WTC11 (cell line): ENCODE data around the gene PSD2. TPM values are rescaled to one million over a fixed set of nuclear protein-coding genes. Genes with fewer than 3 reads are reported as not detected.

Experiments used
- ATAC-seq: fragments of 200-7000 bp; cut with Tn5 transposase; 2 replicates; pipeline ENCODE4 v1.10.0; 2021; ENCODE audit warnings: mild to moderate bottlenecking, moderate library complexity
- CTCF ChIA-PET: fragments of 300-600 bp; sonication (Branson Sonifier 250); formaldehyde crosslinking; loops from one replicate; lab custom pipeline; 2021; ENCODE audit warnings: antibody characterized with exemption; lab: Charles Lee
- POLR2A ChIA-PET: fragments of 350-600 bp; sonication (Branson Sonifier 250); formaldehyde crosslinking; loops from one replicate; lab custom pipeline; 2021; ENCODE audit warnings: antibody characterized with exemption; lab: Charles Lee
- DNase-seq: peaks from one replicate; pipeline ENCODE4 v3.0.0; 2021; ENCODE audit warnings: low spot score
- H3K27ac Mint-ChIP-seq: 2 replicates; pipeline ENCODE4 v1.8.0; 2021; ENCODE audit warnings: mixed read lengths
- H3K27me3 Mint-ChIP-seq: 2 replicates; pipeline ENCODE4 v1.8.0; 2021; ENCODE audit warnings: low read depth, mild to moderate bottlenecking, moderate library complexity, mixed read lengths
- H3K36me3 Mint-ChIP-seq: 2 replicates; pipeline ENCODE4 v1.8.0; 2021; ENCODE audit warnings: mixed read lengths
- H3K4me1 Mint-ChIP-seq: 2 replicates; pipeline ENCODE4 v1.8.0; 2022; ENCODE audit warnings: mixed read lengths
- H3K4me3 Mint-ChIP-seq: 2 replicates; pipeline ENCODE4 v1.8.0; 2021; ENCODE audit warnings: mild to moderate bottlenecking, moderate library complexity, mixed read lengths
- H3K9me3 Mint-ChIP-seq: 2 replicates; pipeline ENCODE4 v1.8.0; 2021; ENCODE audit warnings: mixed read lengths
- ATF6 ChIP-seq: sonication (generic); formaldehyde crosslinking; IDR thresholded peaks from 2 replicates; pipeline ENCODE4 v1.8.1; 2023; ENCODE audit warnings: mild to moderate bottlenecking, missing genetic modification reagents
- E2F1 ChIP-seq: sonication (generic); formaldehyde crosslinking; IDR thresholded peaks from 2 replicates; pipeline ENCODE4 v1.8.0; 2022; ENCODE audit warnings: mild to moderate bottlenecking, missing genetic modification reagents
- E2F5 ChIP-seq: sonication (generic); formaldehyde crosslinking; IDR thresholded peaks from 2 replicates; pipeline ENCODE4 v1.8.1; 2022; ENCODE audit warnings: mild to moderate bottlenecking, moderate library complexity, missing genetic modification reagents
- GRHL2 ChIP-seq: fragments of 250-450 bp; sonication (Bioruptor Pico); IDR thresholded peaks from 2 replicates; pipeline ENCODE4 v1.8.0; 2022; ENCODE audit warnings: mild to moderate bottlenecking, moderate library complexity; ENCODE audit not compliant: insufficient replicate concordance, severe bottlenecking
- IRF1 ChIP-seq: sonication (generic); formaldehyde crosslinking; IDR thresholded peaks from 2 replicates; pipeline ENCODE4 v1.8.0; 2023; ENCODE audit warnings: missing genetic modification reagents
- JAZF1 ChIP-seq: fragments of 250-450 bp; sonication (Bioruptor Pico); IDR thresholded peaks from 2 replicates; pipeline ENCODE4 v1.9.0; 2021; ENCODE audit warnings: moderate library complexity, mild to moderate bottlenecking, inconsistent platforms
- MXD4 ChIP-seq: fragments of 250-450 bp; sonication (Bioruptor Pico); IDR thresholded peaks from 2 replicates; pipeline ENCODE4 v1.8.0; 2021; ENCODE audit warnings: mild to moderate bottlenecking, moderate library complexity, borderline replicate concordance
- NFATC4 ChIP-seq: fragments of 250-450 bp; sonication (Bioruptor Pico); IDR thresholded peaks from 2 replicates; pipeline ENCODE4 v1.9.0; 2021; ENCODE audit warnings: mild to moderate bottlenecking
- NFYB ChIP-seq: sonication (generic); formaldehyde crosslinking; conservative IDR thresholded peaks from 2 replicates; pipeline ENCODE4 v1.8.0; 2022; ENCODE audit warnings: low read depth, missing genetic modification reagents
- PRDM15 ChIP-seq: sonication (generic); formaldehyde crosslinking; IDR thresholded peaks from 2 replicates; pipeline ENCODE4 v1.8.0; 2022; ENCODE audit warnings: missing genetic modification reagents
- RORB ChIP-seq: fragments of 250-450 bp; sonication (Bioruptor Pico); IDR thresholded peaks from 2 replicates; pipeline ENCODE4 v1.9.0; 2021; ENCODE audit warnings: mild to moderate bottlenecking
- SP1 ChIP-seq: sonication (generic); formaldehyde crosslinking; conservative IDR thresholded peaks from 2 replicates; pipeline ENCODE4 v1.8.1; 2022; ENCODE audit warnings: missing genetic modification reagents
- STAT6 ChIP-seq: sonication (generic); formaldehyde crosslinking; conservative IDR thresholded peaks from 2 replicates; pipeline ENCODE4 v1.8.1; 2023; ENCODE audit warnings: mild to moderate bottlenecking, low read depth, missing genetic modification reagents, moderate library complexity
- TEAD4 ChIP-seq: sonication (generic); formaldehyde crosslinking; IDR thresholded peaks from 2 replicates; pipeline ENCODE4 v1.8.0; 2022; ENCODE audit warnings: mild to moderate bottlenecking, missing genetic modification reagents
- ZNF532 ChIP-seq: fragments of 250-450 bp; sonication (Bioruptor Pico); IDR thresholded peaks from 2 replicates; pipeline ENCODE4 v1.9.0; 2021; ENCODE audit warnings: mild to moderate bottlenecking, borderline replicate concordance
- ZSCAN18 ChIP-seq: fragments of 250-450 bp; sonication (Bioruptor Pico); IDR thresholded peaks from 2 replicates; pipeline ENCODE4 v2.1.2; 2022; ENCODE audit warnings: mild to moderate bottlenecking, moderate library complexity
- total RNA-seq: library from RNA; stranded (reverse); gene quantifications from 3 replicates; pipeline ENCODE4 v1.2.3, GENCODE V29; 2021

PSD2 gene
- total RNA-seq, 1 experiment from 2014 or later: 0.57 TPM

GRCh38 chr5:139859013-139859412 lies 63.4 kb downstream of the PSD2 start (continued):
- TF ChIP-seq TEAD4 (CRISPR knock-in tag) (no peak), MXD4 (no peak)

GRCh38 chr5:139861021-139861888 lies 65.6 kb downstream of the PSD2 start:
- Mint-ChIP-seq H3K9me3 (no peaks in the 10 kb centered on the region), H3K4me3 (no peak overlapping the region), H3K27me3 (peaks cover 6% of the 10 kb centered on the region), H3K4me1 (peaks cover 12% of the 10 kb centered on the region), H3K36me3 (no peaks in the 10 kb centered on the region)
- CTCF ChIA-PET: interaction anchor here (1.3 to 5.8 kb wide), 8 partner anchors 11 to 107 kb away, joined by 3 to 79 read pairs (median 10); no protein-coding TSS in a partner anchor
- DNase-seq (no peak), ATAC-seq (no peak)
- POLR2A ChIA-PET: interaction anchor here (1.8 kb wide), 1 partner anchor 107 kb away, joined by 4 read pairs; no protein-coding TSS in a partner anchor
- TF ChIP-seq IRF1 (CRISPR knock-in tag) (no peak), JAZF1 (CRISPR knock-in tag) (no peak), TEAD4 (CRISPR knock-in tag) (no peak), PRDM15 (CRISPR knock-in tag) (no peak), ATF6 (no peak), GRHL2 (CRISPR knock-in tag) (no peak), NFYB (CRISPR knock-in tag) (no peak), E2F5 (CRISPR knock-in tag) (no peak), RORB (CRISPR knock-in tag) (no peak), E2F1 (CRISPR knock-in tag) (no peak), SP1 (no peak), ZSCAN18 (CRISPR knock-in tag) (no peak), NFATC4 (CRISPR knock-in tag) (no peak), STAT6 (no peak), ZNF532 (CRISPR knock-in tag) (no peak)
- TF ChIP-seq, all 79 proteins: peak for 0
- no peak overlapping the region for H3K27ac Mint-ChIP-seq
